GM12865 (cell line): Measurements from ENCODE around the gene ALDOC.
A peak's percentile ranks its signal among the peaks of the same experiment; 100 is the strongest.
"Not testable (repeated sequence)": the region's sequence is repeated elsewhere in the genome, so short reads cannot be mapped to it uniquely, and the experiment has no call there.

Experiments
- DNase-seq: peaks from one replicate; pipeline ENCODE4 v3.0.0; 2010; ENCODE audit warnings: low read depth
- H3K4me3 ChIP-seq: 2 replicates; pipeline ENCODE4 v1.5.1; 2011; ENCODE audit warnings: mild to moderate bottlenecking, low read depth, low read length, control low read depth
- TF ChIP-seq, protein P1 (sequence below): IDR thresholded peaks from 2 replicates; pipeline ENCODE4 v1.5.1; 2011; ENCODE audit warnings: low read length, control low read depth, low read depth, inconsistent platforms; ENCODE audit not compliant: insufficient read depth; ENCODE audit errors: missing control alignments

The ALDOC gene

DNA sequence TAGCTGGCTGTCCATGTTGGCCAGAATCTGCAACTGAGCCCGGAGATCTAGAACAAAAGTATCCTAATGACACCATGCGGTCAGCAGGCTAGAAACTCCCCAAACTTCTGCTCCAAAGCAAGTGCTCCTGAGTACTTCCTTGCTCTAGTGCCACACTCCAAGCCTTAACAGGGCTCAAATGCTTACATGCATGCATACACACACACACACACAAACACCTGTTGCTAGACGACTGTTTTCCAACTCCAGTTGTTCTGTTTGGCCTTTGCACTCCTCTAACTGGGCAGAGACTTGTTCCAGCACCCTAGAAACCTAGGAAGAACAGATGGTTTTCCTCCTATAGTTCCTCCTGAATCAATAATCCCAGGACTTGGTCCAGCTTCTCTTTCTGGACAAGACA is 7.7 kb upstream of the ALDOC start:
- TF ChIP-seq, protein P1, sequence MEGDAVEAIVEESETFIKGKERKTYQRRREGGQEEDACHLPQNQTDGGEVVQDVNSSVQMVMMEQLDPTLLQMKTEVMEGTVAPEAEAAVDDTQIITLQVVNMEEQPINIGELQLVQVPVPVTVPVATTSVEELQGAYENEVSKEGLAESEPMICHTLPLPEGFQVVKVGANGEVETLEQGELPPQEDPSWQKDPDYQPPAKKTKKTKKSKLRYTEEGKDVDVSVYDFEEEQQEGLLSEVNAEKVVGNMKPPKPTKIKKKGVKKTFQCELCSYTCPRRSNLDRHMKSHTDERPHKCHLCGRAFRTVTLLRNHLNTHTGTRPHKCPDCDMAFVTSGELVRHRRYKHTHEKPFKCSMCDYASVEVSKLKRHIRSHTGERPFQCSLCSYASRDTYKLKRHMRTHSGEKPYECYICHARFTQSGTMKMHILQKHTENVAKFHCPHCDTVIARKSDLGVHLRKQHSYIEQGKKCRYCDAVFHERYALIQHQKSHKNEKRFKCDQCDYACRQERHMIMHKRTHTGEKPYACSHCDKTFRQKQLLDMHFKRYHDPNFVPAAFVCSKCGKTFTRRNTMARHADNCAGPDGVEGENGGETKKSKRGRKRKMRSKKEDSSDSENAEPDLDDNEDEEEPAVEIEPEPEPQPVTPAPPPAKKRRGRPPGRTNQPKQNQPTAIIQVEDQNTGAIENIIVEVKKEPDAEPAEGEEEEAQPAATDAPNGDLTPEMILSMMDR = no peak
- H3K4me3 ChIP-seq = no peak overlapping the region
- no peak for DNase-seq

DNA sequence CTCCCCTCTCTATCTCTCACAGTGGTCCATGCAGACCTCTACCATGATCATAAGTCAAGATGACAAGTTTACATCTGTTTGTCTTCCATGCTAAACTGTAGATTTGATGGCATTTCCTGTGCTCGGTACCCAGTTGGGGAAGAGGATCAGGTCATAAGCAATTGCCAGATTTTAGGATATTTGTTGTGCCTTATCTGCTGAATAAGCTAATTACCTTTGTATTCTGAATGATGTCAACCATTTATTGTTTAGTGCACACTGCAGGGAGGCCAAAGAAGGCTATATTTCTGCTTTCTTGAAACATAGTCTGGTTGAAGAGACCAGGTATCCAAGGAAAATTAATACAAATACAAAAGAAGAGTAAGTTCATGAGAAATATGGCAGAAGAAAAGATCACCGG is 5.8 kb upstream of the ALDOC start:
- no peak for DNase-seq
- TF ChIP-seq, protein P1 = no peak
- no peak overlapping the region for H3K4me3 ChIP-seq

DNA sequence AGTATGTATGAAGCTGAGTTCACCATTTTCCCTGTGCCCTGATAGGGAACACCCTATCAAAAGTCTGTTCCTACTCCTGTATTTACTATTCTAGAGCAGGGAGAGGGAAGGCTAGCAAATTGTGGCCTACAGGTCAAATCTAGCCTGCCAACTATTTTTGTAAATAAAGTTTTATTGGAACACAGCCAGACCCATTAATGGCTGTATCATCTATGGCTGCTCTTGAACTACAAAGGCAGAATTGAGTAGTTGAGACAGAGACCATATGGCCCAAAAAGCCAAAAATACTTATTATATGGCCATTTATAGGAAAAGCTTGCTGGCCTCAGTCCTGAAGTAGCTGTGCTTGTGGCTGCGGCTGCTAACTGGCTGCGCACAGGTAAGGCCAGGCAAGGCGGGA is 4.3 kb upstream of the ALDOC start:
- no peak overlapping the region for H3K4me3 ChIP-seq
- DNase-seq = no peak
- TF ChIP-seq, protein P1 = no peak

DNA sequence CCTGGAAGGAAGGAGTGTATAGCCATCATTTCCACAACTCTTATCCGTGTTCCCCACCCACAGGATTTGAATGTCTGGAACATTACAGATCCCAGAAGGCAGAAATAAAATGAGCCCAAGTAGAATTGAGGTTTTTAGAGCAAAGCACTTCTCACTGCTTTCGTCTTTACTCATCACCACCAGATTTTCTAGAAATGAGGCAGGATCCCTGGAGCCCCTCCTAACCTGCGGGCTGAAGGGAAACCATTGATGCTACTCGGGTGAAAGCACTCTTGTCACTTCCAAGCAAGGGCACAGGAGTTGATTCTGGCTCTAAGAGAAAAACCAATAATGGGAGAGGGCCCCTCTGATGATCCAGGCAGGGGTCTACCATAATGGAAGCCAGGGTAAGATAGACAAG is 2.8 kb upstream of the ALDOC start:
- TF ChIP-seq, protein P1 = no peak
- H3K4me3 ChIP-seq = no peak overlapping the region
- DNase-seq = peak; percentile 60

DNA sequence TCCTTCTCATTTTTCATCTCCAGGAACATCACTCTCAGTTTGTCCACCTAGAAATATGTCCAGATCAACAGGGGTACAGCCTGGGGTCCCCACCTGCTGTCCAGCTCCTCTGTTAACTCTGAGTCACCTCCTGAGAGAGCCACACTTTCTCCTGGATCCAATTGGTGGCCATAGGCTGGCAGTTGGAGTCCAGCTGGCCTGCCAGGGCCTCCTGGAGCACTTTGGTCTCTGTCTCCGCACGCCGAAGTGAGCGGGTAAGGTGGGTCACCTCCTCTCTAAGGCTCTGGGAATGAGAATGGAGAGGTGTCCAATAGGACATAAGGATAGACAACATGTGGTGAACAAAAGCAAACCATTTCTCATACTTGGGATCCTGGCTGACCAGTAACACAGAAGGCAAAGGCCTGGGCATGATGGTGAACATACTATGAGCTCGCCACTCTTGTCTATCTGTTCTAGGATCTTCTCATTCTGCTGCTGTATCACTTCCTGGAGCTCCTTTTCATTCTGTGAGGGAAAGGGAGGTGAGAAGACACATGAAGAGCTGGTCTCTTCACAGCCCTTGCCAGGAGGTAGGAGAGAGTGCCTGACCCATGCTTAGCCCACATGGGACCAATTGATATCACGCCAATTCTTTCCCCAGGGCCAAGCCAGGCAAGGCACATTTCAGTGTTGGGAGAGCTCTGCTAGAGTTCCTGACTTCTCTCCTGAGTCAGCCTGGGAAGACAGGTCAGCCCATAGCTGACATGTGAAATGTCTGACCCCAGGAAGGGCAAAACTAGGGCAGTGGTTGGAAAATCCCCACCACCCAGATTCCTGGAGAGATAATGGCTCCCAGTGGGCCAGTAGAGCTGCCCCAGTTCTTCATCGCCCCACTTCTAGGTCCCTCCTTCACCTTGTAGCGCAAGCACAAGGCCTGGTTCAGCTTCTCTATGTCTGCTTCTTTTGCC is 1.8 kb upstream of the ALDOC start:
- no peak for DNase-seq
- TF ChIP-seq, protein P1 = no peak
- H3K4me3 ChIP-seq = no peak overlapping the region

DNA sequence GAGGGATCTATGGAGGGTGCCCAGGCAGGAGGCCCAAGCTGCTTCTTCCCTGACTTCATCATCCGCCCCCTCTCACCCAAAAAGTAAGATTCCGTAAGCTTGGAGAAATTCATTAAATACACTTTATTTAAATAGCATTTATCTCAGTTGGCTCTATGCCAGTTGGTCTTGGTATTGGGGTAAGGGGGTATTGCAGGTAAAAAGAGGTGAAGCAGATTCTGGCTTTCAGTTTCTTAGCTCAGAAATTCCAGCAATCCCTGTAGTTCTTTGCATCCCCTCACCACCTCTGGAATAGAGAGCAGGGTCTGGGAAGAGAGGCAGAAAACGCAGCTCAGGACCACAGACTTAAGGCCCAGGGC is 750 bp upstream of the ALDOC start:
- TF ChIP-seq, protein P1 = no peak
- peak overlapping the region; percentile 37; the same call in 1 of the 2 replicates for H3K4me3 ChIP-seq
- DNase-seq = no peak

DNA sequence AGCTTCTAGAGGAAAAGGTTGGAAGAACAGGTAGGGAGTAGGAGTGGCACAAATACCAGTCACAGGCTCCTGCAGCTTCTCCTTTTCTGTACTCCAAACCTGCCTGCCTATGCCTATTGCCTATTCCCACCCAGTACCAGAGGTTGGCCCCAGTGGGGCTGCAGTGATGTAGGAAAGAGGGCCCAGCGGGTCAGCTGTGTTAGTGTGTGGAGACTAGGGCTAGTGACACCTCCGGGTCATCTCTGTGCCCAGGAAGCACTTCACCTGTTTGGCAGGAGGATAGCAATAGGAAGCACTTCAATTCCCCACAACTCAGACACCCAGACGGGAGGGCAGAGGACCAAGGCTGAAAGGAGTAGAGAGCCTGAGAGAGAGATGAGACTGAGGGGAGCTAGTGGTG is 679 bp downstream of the ALDOC start:
- peak overlapping the region; percentile 62 for H3K4me3 ChIP-seq

More for the DNA sequence above, 679 bp downstream of the ALDOC start:
- not testable (repeated sequence) for DNase-seq
